Inflammatory macrophage treated with lipopolysaccharide for 4 hours (primary cell): Measurements from ENCODE around the gene TMEM8B.

Source experiments
- DNase-seq: peaks from one replicate; pipeline ENCODE4 v3.0.0-alpha.2; 2020

The TMEM8B gene

GRCh38 chr9:35813434-35814105, 15.5 kb upstream of the TMEM8B start:
- DNase-seq, result no peak

DNA sequence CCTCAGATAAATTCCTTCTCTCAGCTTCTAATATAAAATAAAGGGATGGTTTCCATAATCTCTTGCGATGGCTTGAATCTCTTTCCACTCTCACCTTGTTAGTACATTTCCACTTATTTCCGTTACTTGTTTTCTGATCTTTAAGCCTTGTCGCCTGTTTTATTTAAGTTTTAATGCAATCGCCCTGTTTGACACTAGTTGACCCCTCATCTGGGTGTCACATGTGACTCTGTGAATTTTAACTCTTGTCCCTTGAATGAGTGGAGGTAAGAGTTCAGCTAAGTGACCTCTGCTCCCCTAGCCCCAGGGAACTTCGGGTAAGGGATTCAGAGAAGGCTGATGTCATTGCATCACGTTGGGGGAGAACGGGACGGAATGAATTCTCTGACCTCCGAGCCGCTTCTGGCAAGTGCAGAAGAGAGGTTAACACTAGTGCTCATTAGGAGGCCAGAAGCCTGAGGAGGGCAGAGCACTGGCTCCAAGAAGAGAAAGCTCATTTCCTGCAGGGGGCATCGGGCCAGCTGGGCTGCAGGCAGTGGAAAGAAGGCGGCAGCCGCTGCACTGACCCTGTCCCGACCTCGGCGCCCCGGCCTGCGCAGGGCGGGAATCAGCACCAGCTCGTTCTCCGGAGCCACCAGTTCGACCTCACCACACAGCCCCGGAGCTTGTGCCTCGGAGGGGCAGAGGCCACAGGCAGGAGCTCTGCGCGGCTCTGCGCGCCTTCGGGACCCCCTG, 14.8 kb upstream of the TMEM8B start:
- peak; percentile 65 for DNase-seq

GRCh38 chr9:35814841-35815543, 14.0 kb upstream of the TMEM8B start, which contains the start of gene HINT2:
TSS of gene HINT2 (minus strand) at chr9:35815042. CDS start at chr9:35814979, 63 bp downstream.
- DNase-seq, result peak; percentile 98

DNA sequence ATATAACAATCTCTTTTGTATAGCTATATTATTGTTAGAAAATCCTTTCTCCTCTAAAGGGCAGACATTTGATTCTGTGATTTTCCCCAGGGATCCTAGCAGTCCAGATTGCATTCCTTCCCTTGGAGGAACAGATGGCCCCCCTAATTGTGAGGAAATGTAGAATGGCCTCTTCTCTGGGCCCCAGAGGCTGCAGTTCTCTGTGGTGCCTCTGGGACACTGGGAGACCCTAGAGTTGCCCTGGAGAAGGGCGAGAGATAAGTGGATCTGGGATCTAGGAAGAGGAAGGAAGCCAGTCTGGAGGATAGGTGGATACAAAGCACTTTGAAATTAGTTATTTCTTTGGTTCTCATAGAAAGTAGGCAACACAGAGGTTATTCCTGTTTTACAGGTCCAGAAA, 12.3 kb upstream of the TMEM8B start:
- DNase-seq, result no peak

DNA sequence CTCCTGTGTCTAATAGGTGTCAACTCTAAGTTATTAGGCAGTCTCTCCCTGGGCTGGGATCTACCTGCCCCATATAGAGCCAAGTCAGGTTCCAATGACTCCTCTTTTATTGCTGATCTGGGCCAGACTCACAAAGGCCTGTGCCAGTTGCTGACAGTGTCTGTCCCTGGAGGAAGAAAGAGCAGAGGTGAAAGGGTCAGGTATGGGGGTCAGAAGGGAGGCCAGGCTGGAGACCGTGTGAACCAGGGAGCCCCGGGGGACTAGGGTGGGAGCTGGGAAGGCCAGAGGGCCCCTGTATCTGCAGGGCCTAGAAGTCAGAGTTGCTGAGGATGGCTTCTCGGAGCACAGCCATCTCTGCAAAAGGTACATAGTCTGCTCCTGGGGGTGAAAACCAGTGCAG, 10.7 kb upstream of the TMEM8B start:
- DNase-seq, result no peak

- no peak for DNase-seq
These were observed 9.0 kb upstream of the TMEM8B start for GRCh38 chr9:35820076-35820475.

GRCh38 chr9:35822926-35823325, 6.1 kb upstream of the TMEM8B start:
- no peak for DNase-seq

- DNase-seq, result peak; percentile 62
These were observed 2.8 kb upstream of the TMEM8B start for GRCh38 chr9:35826071-35826701.

DNA sequence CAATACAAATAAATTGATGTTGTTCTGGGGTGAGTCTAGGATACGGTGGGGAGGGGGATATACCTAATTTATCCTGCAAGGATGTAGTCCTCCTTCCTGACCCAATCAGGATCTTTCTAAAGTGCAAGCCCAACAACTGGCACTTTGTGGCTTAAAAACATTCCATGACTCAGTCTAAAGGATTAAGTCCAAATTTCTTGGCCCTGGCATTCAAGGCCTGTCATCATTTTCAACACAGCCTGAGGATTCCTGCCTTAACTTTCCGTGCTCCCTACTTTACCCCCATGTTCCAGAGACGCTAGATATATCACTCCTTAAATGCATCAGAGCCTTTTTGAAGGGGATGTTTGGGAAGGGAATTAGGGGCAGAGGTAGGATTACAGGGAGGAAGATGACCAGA, 1.5 kb upstream of the TMEM8B start:
- DNase-seq, result no peak

DNA sequence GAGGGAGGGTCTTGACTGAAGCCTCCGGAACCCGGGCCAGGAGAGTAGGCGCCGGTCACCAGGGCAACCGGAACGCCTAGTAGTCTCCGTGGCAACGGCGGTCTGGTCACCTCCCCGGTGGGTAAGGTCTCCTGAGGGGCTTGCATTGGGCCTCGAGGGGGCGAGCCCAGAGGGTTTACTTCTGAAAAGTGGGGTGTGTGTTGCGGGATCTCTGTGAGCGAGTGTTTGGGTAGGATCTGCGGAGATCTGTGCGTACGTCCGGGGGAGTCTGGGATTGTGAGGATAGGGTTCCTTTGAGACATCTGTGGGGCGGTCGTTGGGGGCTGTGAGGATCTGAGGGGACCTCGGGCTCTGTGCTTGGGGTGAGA, 328 bp upstream of the TMEM8B start, which contains the start of gene FAM221B:
Gene FAM221B, minus strand, starts transcription at position 17 of the 368 bp plus-strand sequence. CDS start 2,571 bp downstream, outside the sequence.
- no peak for DNase-seq

GRCh38 chr9:35829764-35830096, 702 bp downstream of the TMEM8B start:
- DNase-seq, result no peak

DNA sequence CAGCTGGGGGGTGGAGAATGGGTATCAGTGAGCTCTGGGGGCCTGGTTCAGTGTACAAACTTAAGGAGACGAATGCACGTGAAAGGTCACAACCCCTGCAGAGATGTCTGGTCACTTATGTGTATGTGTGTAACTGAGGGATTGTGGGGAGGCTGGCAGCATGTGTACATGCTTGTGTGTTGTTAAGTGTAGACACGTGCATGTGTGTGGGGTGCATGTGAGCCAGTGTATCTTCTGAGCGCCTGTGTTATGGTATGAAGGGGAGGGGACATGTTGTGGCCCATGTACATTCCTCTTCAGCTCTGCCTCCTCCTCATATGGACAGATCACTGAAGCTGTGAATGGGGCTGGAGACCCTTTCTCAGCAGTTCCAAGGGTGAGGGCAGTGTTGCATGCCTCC, 2.0 kb downstream of the TMEM8B start:
- DNase-seq, result no peak

DNA sequence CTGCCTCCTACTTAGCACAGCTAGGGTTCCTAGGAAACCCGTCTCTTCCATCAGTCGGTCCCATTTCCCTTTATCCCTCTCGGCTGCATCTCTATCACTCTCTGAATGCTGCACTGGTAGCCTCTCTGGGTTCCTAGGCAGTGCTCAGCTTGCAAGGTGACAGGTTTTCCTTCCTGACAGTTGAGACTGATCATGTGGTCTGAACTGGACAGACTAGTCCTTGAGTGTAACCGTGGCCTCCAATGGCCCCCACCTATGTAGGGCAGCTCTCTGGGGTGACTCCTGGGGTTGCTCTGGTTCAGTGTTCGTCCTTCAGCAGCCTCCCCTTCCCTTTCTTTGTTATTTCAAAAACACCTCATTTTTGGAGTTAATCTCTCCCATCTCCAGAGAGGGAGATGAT, 3.8 kb downstream of the TMEM8B start:
- no peak for DNase-seq

GRCh38 chr9:35834260-35835215, 5.5 kb downstream of the TMEM8B start:
- no peak for DNase-seq

- no peak for DNase-seq
These were observed 6.2 kb downstream of the TMEM8B start for GRCh38 chr9:35835216-35835632.

DNA sequence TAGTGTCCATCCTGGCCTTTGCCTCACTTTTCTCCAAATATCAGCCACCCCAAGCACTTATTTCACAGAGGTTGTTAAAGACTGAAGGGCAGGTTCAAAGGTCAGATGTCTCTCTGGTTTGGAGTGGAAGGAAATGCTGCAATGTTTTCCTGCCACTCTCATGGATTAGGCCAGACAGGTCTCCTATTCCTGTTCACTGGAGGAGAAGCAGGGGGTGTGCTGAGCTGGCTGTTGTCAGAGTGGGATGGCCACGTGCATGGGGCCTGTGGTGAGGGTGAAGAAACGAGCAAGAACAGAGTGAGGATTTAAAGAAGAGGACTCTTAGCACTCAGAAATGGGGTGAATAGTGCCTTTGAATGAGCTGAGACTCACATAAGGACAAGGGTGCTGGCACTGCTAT, 6.7 kb downstream of the TMEM8B start:
- DNase-seq, result no peak

DNA sequence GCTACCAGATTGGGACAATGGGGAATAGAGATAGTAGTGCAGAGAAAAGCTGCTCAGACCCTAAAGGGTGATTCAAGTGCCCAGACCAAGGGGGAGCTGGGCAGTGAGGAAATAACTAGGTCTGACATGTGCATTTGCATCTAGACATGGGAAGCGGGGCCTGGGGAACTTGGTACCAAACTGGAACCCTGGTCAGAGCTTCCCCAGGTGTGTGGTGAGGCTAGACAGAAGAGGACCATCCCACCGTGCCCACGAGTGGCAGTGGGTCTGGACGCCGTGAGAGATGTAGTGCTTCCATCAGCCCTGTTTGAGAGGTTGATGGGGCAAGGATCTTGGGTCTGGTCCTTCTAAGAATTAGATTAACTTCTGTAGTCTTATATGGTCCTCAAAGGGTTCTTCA, 7.6 kb downstream of the TMEM8B start:
- DNase-seq, result no peak

- no peak for DNase-seq
These were observed 10.9 kb downstream of the TMEM8B start for GRCh38 chr9:35839926-35840325.

DNA sequence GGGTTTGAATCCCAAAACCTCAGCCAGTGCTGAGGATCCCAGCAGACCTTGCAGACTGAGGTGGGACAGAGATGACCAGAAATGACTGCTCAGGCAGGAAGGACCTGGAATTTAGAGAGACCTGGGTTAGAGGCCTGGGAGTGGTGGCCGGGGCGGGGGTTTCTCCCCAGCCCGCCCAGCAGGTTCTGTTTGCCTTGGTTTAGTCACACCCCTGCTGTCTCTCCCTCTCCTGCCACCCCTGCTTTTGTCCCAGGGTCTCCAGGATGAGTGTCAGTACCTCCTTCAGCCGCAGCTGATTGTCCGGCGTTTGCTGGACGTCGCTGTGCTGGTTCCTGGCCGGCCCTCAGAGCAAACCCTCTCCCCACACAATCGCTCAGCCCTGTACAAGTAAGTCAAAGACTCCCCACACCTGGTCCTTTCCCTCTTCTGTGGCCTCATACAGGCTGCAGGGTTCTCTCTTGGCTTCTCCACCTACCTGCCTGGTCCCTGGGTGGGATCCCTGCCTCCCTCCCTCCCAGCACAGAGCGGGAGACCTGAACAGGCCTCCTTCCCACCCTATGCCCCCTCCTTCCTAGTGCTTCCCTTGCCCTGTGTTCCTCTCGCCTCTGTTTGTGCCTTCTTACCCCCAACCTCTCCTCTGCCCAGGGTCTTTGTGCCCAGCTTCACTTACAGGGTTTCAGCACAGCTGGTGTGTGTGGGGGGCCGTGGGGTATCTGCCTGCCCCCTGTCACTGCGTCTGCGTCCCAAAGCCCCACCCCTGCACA, 12.0 kb downstream of the TMEM8B start:
- DNase-seq, result no peak

GRCh38 chr9:35841645-35841900, 12.5 kb downstream of the TMEM8B start:
- no peak for DNase-seq

- DNase-seq, result peak; percentile 71
These were observed 13.2 kb downstream of the TMEM8B start for GRCh38 chr9:35842020-35842745.
